ENCODE measurements around the gene ETV6.

Gene ETV6

DNA sequence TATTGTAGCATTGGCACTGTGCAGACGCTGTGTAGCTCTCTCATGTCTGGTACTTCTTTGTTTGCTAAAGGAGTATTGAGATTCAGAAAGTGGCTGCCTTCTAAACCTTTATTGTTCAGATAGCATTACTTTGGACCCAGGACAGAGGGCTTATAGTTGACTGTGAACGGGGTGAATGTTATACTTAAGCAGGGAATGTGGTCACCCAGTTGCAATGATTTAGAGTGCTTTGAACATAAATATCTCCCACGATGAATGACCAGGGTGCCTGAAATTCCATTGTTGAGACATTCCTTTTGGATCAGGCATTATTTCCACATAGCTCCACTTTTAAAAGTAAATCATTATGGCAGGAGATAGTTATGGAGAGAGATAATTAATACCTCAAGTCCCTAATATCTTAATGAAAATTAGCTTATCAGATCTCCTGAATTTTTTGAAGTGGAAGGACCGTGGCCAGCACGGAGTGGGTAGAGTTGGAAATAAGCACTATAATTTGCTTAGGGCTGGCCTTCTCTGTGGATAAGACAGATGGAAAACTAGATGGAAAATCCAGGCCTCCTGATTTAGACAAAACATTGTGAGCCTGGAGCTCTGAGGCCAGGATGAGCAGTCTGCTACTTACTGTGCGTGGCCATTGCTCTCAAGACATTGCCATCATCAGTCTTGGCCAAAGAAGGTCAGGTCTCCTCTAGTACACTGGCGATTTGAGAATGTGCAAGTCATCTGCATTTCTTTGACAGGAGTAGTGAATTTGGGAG lies 114.5 kb downstream of the ETV6 start:
- no peak for DNase-seq

GRCh38 chr12:11764837-11765236 lies 115.4 kb downstream of the ETV6 start:
- no peak for DNase-seq

DNA sequence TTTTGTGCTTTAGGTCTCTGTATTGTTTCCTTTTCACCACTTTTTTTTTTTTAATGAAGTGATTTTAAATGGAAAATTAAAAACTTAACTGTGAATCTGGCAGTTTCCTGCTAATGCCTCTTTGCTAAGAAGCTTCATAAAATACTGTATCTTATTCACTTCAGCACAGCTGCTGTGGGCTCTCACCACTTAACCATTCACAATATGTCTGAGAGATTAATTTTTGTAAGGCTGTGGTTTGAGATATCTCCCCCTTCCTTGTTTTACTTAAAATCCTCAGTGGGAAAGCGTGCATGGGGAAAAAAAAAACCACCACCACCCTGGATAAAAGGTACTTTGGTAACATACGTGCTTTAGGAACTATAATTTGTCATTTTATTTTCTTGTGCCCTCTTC lies 115.9 kb downstream of the ETV6 start:
- no peak for DNase-seq

- peak in 2 of 4 experiments; percentile 24 to 38 for DNase-seq
These were observed 116.6 kb downstream of the ETV6 start for GRCh38 chr12:11765817-11766794.

DNA sequence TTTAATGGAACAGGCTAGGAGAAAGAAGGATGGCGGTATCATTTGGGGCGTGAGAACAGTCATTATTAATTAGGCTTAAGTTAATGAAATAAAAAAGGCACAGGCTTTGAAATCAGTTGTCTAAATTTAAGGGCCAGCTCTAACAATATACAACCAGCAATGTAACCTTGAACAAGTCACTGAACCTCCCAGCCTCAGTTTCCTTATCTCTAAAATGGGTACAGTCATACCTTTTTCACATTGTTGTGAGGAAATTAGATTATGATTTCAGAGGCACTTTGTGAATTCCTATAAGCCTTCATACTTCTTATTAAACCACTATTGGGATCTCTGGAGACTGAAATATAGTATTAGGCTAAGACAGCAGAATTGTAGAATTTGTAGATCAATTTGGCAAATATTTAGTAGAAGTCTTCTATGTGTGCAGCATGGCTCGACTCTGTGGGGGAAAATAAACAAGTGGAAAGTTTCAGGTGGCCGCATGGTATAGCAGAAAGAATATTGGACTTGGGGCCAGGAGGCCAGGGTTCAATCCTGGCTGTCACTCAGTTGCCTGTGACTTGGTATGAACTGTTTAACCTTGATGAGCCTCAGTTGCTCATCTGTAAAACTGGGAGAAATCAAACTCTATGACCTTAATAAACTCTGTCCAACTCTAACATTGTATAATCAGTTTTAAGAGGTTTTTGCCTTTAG lies 117.7 kb downstream of the ETV6 start:
- DNase-seq = no peak

GRCh38 chr12:11767798-11768197 lies 118.3 kb downstream of the ETV6 start:
- DNase-seq = no peak

DNA sequence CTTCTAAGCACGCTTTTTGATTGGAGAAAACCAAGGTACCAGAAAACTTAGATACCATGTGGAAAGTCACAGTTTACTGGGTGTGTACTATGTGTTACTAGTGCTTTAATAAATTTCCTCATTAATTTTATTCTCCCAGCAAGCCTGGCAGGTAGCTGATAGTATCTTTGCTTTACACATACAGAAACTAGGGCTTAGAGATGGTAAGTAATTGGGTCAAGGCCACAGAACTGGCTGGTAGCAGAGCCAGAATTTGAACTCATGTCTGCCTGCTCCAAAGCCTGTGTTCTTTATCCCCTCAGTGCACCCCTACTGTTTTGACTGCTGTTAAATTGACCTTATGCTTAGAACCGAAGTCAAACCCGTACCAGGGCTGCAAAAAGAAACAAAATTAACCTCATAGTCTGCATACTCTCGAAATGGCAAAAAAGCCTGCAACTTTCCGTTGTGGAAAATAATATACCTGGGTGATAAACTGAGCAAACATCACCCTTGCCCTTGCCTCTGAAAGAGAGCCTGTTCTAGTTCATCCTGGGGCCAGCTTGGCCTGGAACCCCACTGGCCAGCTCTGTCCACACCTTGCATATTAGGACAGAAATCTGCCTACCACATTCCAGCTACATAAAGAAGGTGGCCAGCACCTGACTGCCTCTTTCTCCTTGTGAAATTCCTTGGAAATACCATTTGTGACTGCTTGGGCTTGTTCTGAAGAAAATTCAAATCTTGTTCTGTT lies 118.9 kb downstream of the ETV6 start:
- DNase-seq = no peak

GRCh38 chr12:11769723-11770514 lies 120.4 kb downstream of the ETV6 start:
- no peak for DNase-seq

- no peak for DNase-seq
These were observed 121.9 kb downstream of the ETV6 start for GRCh38 chr12:11771356-11771755.

- DNase-seq = no peak
These were observed 122.5 kb downstream of the ETV6 start for GRCh38 chr12:11771895-11772502.

- DNase-seq = no peak
These were observed 124.6 kb downstream of the ETV6 start for GRCh38 chr12:11773889-11774677.

DNA sequence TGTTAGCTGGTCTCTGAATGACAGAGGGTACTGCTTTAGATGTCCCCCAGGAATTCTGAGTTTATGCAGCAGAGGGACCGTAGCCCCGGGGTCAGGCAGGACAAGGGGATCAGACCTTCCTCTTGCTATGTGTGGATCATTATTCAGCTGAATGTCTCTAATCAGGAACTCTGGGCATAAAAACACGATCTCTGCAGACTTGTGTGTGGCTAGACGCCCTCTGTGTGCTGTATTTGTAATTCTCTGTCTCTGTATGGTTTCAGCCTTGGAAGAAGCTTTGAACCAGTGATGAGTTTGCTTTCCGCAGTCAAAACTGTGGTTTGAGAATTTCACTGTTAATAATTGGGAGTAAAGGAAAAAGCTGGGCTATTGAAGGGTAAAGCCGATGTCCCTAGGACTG lies 125.3 kb downstream of the ETV6 start:
- DNase-seq = no peak

DNA sequence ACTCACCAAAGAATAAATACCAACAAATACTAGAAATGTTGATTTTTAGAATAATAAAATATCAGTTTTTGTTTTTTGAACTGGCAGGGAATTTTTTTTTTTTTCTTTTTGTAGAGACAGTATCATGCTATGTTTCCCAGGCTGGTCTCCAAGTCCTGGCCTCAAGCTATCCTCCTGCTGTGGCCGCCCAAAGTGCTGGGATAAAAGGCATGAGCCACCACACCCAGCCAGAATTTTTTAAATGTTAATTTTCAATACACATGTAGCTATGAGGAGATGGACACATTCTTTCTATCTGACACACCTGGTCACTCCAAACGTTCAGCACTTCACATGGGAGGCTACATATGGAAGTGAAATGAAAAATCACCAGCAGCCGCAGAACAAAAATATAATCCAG lies 126.8 kb downstream of the ETV6 start:
- DNase-seq = no peak

DNA sequence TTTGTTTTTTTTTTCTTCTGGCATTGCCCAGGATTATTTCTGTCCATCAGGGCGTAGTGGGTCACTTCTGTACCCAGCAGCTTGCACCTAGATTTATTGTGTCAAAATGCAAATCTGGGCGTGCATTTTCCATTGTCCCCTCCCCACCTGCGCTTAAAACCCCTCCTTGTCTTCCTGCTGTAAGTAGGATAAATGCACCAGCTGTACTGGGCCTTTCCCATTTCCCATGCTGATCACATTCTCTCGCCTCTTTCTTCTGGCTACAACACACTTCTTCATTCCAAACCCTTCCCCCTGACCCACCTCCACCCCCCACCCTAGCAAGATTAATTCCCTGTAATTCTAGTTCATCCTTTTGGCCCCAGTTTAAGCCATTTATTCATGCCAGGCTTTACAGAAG lies 128.0 kb downstream of the ETV6 start:
- DNase-seq = no peak

DNA sequence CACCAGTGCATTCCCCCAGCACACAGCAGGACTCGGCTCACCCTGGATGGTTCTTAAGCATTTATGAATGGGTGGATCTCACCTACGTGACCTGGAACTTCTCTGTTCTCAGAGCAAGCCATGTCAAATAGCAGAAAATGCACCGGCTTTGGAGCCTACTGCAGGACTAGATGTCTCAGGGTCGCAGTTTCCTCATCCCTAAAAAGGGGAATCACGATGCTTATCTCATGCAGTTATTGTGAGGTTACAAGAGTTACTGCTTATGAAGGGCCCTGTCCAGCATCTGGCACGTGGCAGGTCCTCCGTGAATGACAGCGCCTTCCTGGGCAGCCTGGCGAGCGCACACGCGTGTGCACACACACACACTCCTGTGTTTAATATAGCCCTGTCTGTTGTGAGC lies 128.5 kb downstream of the ETV6 start:
- no peak for DNase-seq

DNA sequence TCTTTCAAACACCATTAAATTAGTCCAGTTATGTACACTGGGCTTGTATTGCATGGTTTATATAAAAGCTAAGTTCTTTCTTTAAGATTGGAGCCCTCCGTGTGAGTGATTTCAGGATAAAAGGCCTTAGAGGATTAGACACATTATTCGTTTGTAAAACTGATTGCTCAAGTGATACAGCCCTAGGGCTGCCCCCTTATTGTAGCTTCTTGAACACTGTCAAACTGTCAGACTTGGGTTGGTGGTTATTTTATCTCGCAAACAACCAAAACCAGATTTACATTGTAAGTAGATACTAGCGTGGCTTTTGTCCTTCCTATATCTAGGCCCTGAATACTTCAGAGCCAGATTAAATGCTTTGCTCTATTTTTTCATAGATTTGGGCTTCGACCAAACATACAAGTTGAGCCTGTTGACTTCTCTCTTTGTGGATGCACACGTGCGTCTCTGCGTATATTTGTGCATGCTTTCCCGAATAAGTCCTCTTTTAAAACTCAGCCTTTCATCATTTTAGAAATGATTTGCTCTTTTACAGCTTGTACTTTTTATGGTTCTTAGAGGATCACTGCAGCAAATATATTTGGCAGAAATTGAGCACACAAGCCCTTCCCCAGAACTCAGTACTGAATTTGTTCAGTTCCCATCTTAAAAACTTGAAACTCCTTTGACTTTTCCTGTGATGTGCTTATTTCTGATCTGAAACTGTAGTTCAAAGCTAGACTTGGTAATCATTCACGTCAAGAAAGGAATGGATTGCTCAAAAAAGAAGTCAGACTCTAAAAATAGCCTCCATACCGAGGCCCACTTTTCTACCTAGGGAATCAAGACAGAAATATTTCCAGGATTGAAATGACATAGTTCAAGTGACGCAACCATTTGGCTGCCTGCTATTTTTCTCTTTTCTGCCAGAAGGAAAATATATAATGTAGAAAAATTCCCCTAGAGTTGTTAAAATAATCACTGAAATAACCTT lies 129.5 kb downstream of the ETV6 start:
- DNase-seq = no peak

GRCh38 chr12:11780521-11781101 lies 131.1 kb downstream of the ETV6 start:
- DNase-seq = no peak

DNA sequence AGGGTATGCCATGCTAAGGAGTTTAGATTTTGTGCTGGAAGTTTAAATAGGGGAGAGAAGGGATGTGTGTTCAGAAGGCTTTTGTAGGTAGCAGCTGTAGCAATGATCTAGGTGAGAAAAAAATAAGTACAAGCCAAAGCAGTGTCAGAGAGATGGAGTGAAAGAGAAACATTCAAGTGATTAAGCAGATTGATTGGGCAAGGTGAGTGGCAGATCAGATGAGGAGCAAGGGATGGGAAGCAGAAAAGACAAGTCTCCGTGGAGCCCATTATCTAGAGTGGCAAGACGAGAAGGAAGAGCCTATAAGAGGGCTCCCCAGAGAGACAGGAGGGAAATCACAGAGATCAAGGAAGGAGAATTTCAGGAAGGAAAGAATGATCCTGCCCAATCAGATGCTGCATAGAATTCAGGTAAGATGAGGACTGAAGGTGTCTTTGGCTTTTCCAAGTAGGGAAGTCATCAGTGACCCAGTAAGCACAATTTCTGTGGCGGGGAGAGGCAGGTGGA lies 133.5 kb downstream of the ETV6 start:
- DNase-seq = no peak

GRCh38 chr12:11785712-11786111 lies 136.2 kb downstream of the ETV6 start:
- no peak for DNase-seq
